ENCODE measurements around the gene KDM4B. TPM values are rescaled to one million over a fixed set of nuclear protein-coding genes. Genes with fewer than 3 reads are reported as not detected.

The KDM4B gene
- total RNA-seq, 2 experiments from 2014 or later, result 46.3 to 46.6 TPM

DNA sequence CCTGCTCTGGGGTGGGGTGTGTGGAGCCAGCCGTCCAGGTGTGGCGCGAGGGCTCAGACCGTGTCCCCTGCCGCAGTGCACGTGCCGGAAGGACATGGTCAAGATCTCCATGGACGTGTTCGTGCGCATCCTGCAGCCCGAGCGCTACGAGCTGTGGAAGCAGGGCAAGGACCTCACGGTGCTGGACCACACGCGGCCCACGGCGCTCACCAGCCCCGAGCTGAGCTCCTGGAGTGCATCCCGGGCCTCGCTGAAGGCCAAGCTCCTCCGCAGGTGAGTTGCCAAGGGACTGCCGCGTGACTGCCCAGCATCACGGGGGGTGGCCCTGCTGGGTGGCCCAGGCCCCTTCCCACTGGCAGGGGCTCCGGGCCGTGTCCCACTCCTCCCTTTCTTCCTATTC lies 141.6 kb downstream of the KDM4B start:
- H3K4me3 Mint-ChIP-seq, result no peak overlapping the region
- CTCF ChIA-PET, result no interaction called here
- intact Hi-C loops (cut with micrococcal nuclease), result no loop called here

DNA sequence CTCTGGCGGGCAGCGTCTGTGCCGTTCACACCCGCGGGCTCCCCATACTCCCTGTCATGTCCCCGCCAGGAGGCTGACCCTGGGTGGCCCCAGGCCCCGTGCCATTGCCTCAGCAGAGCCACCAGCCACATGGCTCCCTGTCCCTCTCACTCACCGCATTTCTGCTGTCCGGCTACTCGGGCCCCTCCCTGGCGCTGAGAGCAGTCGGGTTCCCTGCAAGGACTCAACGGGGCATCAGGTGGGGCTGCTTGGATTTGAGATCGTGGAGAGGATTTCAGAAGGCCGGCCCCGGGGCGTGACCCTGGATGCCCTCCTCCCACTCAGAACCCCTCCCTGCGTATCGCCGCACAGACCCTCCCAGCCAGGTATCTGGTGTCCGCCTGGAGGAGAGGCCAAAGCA lies 142.1 kb downstream of the KDM4B start:
- POLR2A ChIA-PET, result no interaction called here
- peaks cover 3% of the 10 kb centered on the region for H3K36me3 Mint-ChIP-seq (ENCODE audit: low read depth)

More for the DNA sequence above, 141.6 kb downstream of the KDM4B start:
- Mint-ChIP-seq H3K36me3 (ENCODE audit: low read depth) (peaks cover 3% of the 10 kb centered on the region), H3K27me3 (no peaks in the 10 kb centered on the region), H3K4me1 (ENCODE audit: low read depth) (no peaks in the 10 kb centered on the region), H3K9me3 (no peaks in the 10 kb centered on the region), H3K27ac (no peak overlapping the region)
- TF ChIP-seq, protein P1, sequence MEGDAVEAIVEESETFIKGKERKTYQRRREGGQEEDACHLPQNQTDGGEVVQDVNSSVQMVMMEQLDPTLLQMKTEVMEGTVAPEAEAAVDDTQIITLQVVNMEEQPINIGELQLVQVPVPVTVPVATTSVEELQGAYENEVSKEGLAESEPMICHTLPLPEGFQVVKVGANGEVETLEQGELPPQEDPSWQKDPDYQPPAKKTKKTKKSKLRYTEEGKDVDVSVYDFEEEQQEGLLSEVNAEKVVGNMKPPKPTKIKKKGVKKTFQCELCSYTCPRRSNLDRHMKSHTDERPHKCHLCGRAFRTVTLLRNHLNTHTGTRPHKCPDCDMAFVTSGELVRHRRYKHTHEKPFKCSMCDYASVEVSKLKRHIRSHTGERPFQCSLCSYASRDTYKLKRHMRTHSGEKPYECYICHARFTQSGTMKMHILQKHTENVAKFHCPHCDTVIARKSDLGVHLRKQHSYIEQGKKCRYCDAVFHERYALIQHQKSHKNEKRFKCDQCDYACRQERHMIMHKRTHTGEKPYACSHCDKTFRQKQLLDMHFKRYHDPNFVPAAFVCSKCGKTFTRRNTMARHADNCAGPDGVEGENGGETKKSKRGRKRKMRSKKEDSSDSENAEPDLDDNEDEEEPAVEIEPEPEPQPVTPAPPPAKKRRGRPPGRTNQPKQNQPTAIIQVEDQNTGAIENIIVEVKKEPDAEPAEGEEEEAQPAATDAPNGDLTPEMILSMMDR (IDR thresholded peaks at IDR 0.05), result no peak
- POLR2A ChIA-PET, result no interaction called here
- no peak for DNase-seq
- ATAC-seq, result no peak

GRCh38 chr19:5112175-5112574 lies 143.3 kb downstream of the KDM4B start:
- intact Hi-C loops (cut with micrococcal nuclease), result no loop called here
- H3K9me3 Mint-ChIP-seq, result peaks cover 3% of the 10 kb centered on the region
- ChIA-PET POLR2A (no interaction called here), CTCF (no interaction called here)
- no peaks in the 10 kb centered on the region for H3K4me1 Mint-ChIP-seq (ENCODE audit: low read depth)
- ATAC-seq (no peak), DNase-seq (no peak)
- TF ChIP-seq, protein P1 (IDR thresholded peaks at IDR 0.05), result no peak
- no peak overlapping the region for H3K4me3 Mint-ChIP-seq
- peaks cover 6% of the 10 kb centered on the region for H3K36me3 Mint-ChIP-seq (ENCODE audit: low read depth)
- no peak overlapping the region for H3K27ac Mint-ChIP-seq
- no peaks in the 10 kb centered on the region for H3K27me3 Mint-ChIP-seq

More for the DNA sequence above, 142.1 kb downstream of the KDM4B start:
- ATAC-seq (no peak), DNase-seq (no peak)
- Mint-ChIP-seq H3K27me3 (no peaks in the 10 kb centered on the region), H3K4me3 (no peak overlapping the region), H3K9me3 (no peaks in the 10 kb centered on the region), H3K4me1 (ENCODE audit: low read depth) (no peaks in the 10 kb centered on the region), H3K27ac (no peak overlapping the region)
- intact Hi-C loops (cut with micrococcal nuclease), result no loop called here
- CTCF ChIA-PET, result no interaction called here
- TF ChIP-seq, protein P1 (IDR thresholded peaks at IDR 0.05), result no peak

GRCh38 chr19:5112681-5113575 lies 144.0 kb downstream of the KDM4B start:
- intact Hi-C loops (cut with micrococcal nuclease), result no loop called here
- TF ChIP-seq, protein P1 (IDR thresholded peaks at IDR 0.05), result no peak
- Mint-ChIP-seq H3K27me3 (no peaks in the 10 kb centered on the region), H3K4me3 (no peak overlapping the region), H3K4me1 (ENCODE audit: low read depth) (no peaks in the 10 kb centered on the region), H3K36me3 (ENCODE audit: low read depth) (peaks cover 6% of the 10 kb centered on the region), H3K27ac (no peak overlapping the region), H3K9me3 (peaks cover 3% of the 10 kb centered on the region)
- DNase-seq (no peak), ATAC-seq (no peak)
- CTCF ChIA-PET, result no interaction called here
- POLR2A ChIA-PET, result no interaction called here
